OCI-M2 (cell line): Measurements from ENCODE around the gene PTPRK.

Source experiments
- DNase-seq: peaks from one replicate; lab custom pipeline; 2025; ENCODE audit not compliant: unreplicated experiment; lab: John Stamatoyannopoulos, UW

PTPRK gene

DNA sequence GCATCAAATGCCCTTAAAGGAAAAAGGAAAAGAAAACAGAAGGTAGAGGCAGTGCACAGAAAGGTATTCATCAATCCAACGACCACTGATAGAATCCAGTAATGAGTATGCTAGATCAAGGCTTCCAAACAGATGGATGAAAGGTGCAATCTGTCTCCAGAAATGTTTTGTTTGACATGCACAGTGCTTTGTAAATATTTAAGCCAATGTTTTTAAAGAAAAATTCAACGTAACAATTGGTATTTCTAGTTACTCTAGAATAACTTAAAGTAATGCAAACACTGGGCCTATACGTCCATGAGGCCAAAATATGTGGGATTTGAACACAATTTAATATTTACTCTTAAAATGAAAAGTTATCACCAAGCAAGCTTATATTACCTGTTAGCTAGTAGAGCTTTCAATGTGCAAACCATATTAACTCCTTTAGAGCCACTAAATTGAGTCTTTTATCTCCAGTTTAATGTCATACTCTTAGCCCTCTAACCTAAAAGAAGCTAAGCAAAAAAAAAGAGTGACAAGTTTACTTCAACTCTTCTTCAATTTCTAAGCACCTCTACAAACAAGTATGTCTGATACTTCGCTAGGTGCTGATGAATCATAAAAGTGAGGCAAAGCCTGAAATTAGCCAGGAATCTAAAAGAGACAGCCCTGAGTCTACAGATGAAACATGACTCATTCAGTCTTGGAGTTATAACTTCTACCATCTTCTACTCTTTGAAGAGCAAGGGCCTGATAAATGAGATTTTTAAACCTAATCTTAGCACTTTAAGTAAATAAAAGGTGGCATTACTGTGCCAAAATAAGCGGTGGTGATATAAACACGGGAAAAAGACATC, 169.8 kb downstream of the PTPRK start:
- no peak for DNase-seq

GRCh38 chr6:128347123-128347522, 173.3 kb downstream of the PTPRK start:
- DNase-seq: no peak

DNA sequence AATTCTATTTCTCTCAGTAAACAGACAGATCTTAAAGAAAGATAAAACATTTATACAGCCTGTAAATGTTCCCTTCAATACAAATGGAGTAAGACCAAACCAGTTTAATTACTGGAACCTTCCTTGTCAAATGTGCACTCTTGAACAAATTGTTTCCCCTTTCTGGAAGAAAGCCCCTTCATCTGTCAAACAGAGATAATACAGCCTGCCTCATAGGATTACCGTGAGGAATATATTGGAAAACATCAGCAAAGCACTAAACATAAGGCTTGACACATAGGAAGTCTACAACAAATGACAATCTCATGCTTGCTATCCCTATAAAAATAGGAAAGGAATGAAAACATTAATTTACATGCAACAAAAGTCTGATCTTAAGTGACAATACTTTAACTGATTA, 173.8 kb downstream of the PTPRK start:
- DNase-seq: no peak

- DNase-seq: no peak
These were observed 175.1 kb downstream of the PTPRK start for GRCh38 chr6:128345278-128345677.

- no peak for DNase-seq
These were observed 176.7 kb downstream of the PTPRK start for GRCh38 chr6:128343706-128344105.

GRCh38 chr6:128339635-128340450, 180.6 kb downstream of the PTPRK start:
- DNase-seq: no peak

GRCh38 chr6:128337619-128338018, 182.8 kb downstream of the PTPRK start:
- DNase-seq: no peak

DNA sequence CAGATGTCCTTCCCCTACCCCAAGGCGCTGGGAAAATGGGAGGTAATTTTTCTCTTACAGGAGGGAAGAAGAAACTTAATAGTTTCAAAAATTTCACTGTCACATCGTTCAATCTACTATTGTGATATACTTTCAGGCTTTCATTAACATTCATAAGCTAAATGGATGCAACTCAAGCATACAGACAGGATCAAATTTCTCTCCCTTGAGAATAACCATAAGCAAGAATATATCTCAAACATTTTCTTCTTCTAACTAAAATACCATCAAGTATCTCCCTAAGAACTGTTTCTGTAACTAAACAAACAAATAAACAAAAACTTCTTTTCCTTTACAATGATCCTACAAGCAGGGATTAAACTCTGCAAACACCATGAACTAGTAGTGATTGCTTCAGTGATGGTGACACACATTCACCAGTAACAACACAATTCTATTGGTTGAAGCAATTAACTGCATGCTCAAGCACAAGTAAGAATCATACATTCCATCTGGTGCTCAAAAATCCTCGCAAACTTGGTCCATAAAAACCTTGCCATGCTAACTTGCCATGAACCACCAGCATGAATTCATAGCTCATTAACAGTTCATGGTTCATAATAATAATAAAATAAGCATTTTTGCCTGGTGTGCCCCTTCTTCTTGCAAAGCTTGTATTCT, 183.8 kb downstream of the PTPRK start:
- no peak for DNase-seq

- no peak for DNase-seq
These were observed 184.4 kb downstream of the PTPRK start for GRCh38 chr6:128335963-128336362.

DNA sequence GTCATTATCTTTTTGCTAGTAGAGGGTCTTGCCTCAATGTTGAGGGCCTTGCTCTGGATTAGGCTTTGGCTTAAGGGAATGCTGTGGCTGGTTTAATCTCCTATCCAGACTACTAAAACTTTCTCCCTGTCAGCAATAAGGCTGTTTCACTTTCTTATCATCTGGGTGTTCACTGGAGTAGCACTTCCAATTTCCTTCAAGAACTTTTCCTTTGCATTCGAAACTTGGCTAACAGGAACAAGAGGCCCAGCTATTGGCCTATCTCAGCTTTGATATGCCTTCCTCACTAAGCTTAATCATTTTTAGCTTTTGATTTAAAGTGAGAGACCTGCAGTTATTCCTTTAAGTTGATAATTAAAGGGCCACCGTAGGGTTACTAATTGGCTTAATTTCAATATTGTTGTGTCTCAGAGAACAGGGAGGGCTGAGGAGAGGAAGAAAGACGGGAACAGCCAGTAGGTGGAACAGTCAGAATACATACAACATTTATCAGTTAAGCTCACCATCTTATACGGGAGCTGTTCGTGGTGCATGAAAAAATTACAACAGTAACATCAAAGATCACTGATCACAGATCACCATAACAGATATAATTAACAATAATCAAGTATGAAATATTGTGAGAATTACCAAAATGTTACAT, 186.7 kb downstream of the PTPRK start:
- no peak for DNase-seq

DNA sequence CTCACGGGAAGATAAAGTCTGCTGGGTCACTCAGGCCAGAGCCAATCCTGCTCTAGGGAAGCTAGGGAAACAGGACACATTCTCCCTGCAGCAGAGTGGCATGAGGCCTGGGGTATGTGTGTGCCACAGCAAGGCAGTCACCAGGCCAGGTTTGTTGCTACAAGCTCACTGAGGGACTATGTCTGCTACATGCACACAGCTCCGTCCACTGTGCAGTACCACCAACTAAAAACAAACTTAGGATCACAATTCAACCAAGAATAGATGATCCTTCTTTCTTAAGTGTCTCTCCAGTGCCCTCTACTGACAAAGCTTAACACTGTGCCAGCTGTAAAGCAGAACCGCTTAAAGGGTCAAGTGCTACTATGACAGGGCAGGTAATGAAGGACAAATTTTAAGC, 192.5 kb downstream of the PTPRK start:
- peak; percentile 37 for DNase-seq

- no peak for DNase-seq
These were observed 197.4 kb downstream of the PTPRK start for GRCh38 chr6:128323011-128323410.

- DNase-seq: no peak
These were observed 200.5 kb downstream of the PTPRK start for GRCh38 chr6:128319946-128320345.

DNA sequence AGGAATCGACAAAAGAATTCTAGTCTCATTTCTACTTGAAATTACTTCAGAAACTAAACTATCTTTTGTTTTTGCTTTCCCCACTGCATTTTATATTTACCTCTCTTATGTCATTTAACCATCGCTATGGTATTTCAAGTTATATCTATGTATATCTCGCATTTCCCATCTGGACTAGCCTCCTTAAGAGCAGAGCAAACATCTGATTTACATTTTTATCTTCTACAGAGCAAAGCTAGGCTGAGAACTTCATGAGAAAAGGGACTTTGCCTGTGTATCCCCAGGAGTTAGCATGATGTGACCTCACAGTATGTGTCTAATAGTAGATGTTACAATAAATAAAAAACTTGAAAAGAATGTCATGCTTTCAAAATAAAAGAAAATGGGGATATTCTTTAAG, 201.2 kb downstream of the PTPRK start:
- no peak for DNase-seq

DNA sequence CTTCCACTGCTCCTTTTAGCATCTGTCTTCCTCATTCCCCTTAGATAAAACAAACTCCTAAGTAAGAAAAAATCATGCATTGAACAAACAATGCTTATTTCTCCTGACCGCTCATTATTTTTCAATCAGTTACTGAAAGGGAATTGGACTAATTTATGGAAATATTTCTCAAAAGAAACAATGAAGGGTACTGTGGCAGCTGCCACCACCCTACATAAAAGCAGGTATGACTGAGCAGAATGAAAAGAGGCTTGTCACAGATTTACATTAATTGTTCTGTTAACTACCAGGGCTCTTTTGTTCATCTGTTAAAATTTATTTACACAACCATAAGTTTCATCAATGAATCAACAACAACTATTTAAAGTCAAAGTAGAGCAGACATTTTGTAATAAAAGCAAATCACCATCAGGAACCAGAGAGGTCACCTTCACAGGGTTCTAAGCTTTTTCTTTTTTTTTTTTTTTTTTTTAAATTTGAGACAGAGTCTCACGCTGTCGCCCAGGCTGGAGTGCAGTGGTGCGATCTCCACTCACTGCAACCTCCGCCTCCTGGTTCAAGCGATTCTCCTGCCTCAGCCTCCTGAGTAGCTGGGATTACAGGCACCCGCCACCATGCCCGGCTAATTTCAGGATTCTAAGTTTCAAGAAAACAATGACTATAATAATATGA, 204.0 kb downstream of the PTPRK start:
- DNase-seq: no peak

DNA sequence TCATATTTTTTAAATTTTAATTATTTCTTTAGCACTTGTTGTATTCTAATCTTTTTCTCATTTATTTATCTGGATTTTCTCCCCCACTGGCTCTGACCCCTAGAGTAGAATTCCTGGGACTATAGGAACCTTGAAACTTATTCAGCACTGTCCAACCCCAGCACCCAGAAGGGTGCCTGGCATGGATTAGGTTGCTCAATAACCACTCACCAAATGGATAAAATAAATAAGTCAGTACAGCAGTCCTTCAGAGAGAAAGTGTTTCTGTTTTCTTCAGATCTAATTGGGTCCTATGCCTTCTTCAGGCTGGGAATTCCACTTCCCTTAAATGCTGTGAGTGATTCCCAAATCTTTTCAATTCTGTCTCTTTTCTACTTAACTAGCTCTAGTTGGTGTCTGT, 206.2 kb downstream of the PTPRK start:
- DNase-seq: no peak

DNA sequence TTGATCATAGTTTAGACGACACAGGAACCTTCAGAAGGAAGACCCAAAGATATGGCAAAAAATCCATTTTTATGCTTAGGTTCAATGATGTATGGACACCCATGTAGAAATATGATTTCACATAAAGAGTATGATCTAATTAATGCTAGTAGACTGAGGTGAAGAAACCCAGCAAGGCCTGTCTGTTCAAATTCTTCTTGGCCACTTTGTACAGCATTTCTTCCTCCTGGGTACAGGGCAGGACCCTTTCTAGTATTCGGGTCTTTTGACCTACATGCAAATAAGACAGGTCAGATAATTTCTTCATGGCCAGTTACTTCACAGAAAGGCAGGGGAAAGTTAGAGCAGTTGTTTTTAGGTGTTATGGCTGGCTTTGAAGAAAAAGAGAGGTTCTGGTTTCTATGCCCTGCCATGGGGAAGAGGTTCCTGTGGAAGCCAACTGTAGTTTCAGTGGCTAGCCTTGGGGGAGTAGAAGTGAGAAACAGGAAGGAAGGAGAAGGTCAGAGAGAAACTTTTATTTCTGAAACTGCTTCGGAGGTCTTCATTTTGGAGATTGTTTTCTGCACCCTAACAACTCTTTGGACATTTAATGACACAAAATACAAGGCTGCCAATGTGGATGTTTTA, 208.3 kb downstream of the PTPRK start:
- DNase-seq: no peak

DNA sequence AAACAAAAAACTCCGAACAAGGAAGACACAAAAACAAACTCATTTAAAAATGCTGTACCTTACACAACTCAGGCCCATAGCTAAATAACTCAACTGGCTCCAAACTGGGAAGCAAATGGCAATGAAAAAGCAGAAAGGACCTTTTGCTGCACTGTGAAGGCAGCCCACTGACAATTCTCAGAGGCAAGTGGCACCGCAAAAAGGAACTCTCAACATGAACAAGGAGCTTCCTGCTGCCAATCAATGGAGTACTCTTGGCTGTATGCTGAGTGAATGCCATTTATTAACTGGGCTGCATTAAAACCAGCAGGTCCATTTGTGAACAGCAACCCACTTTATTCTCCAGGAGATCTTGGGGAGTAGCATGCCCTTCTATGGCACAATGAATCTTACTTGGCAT, 209.9 kb downstream of the PTPRK start:
- DNase-seq: no peak

- DNase-seq: no peak
These were observed 212.7 kb downstream of the PTPRK start for GRCh38 chr6:128307671-128308070.

GRCh38 chr6:128305976-128306375, 214.4 kb downstream of the PTPRK start:
- DNase-seq: no peak
